SIG-M5 treated with dmso at 0.1 percent for 504 hours (cell line): ENCODE measurements around the gene USP3.
"Not testable (repeated sequence)": the region's sequence is repeated elsewhere in the genome, so short reads cannot be mapped to it uniquely, and the experiment has no call there.

ENCODE experiments used
- DNase-seq: peaks from one replicate; lab custom pipeline; 2025; ENCODE audit not compliant: unreplicated experiment; lab: John Stamatoyannopoulos, UW

Gene USP3

DNA sequence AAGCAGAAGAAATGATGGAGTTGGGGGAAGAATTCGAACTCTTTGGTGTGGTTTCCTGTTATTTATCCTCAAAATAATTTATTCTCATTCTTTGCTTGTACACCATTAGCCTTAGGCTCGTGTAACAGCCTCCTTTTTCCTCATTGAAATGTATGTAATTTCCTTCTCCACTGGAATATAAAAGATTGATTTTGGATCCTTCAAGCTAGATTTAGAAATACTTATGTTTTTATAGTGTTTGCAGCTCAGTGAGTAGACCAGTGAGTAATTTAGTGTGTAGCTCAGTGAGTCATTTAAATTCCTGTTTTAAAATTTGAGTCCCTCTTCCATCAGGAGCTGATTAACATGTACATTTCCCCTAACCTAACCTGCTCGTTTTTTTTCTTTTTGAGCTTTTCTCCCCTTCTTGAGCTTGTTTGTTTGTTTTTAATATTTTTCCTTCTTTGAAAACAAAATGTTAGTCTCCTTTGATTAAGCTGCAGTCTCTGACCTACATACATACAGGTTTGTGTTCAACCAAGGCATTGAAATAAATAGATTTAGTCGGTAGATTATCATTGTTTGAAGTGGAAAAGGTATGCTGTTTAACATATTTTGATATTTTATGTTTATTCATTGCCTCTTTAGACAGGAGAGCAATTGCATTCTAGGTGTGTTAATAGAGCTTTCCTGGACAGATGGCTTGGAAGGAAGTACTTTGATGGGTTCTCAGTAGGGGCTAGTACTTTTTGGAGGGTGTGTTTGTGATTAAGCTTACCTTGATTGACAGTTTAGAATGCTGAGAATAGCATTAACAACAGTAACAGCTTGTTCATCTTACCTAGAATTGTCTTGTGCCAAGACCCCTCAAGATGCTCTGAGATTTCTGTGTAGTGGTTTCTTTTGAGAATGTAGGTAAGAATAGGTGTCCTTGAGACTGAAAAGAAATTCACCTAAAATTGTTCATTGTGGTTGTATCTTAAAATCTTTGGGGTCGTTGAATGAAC lies 5.9 kb downstream of the USP3 start:
- DNase-seq, result no peak

DNA sequence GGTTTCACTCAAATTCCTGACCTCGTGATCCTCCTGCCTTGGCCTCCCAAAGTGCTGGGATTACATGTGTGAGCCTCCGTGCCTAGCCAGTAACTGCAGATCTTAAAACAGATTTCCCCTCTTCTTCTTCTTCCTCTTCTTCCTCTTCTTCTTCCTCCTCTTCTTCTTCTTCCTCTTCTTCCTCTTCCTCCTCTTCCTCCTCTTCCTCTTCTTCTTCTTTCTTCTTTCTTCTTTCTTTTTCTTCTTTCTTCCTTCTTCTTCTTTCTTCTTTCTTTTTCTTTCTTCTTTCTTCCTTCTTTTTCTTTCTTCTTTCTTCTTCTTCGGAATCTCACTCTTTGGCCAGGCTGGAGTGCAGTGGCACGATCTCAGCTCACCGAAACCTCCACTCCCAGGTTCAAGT lies 7.8 kb downstream of the USP3 start:
- no peak for DNase-seq

- DNase-seq, result no peak
These were observed 8.9 kb downstream of the USP3 start for GRCh38 chr15:63513271-63513670.

DNA sequence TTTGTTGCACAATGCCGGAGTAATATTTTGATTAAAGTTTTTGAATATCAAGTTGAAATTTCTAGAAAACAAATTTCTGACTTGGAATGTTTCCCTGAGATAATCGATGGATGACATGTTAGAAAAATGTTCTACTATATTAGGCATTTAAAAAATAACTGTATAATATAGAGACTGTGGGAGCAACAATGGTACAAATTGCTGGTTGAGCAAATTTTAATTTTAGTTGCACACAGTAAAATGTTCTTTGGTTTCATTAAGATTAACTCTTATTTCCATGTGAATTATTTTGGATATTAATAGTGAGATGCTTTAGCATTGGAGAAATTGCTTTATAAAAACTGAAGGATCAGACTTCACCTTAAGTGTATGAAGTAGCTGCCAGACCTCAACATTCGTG lies 9.3 kb downstream of the USP3 start:
- no peak for DNase-seq

DNA sequence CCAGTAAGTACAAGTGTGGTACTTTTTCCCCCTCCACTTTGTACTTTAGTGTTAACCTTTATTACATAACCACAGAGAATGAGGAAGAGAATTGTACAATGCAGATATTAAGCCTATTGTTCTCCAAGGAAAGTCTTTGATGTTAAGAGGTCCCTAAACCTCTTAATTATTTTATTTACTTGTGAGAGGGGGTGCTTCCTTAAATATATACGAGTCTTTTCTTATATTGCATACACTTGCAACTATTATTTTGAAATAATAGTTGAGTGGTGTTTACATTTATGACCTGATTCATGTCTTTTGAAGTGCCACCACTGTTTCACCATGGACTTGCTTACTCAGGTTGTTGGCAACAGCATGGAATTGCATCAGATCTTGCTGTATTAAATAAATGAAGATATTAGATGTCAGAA lies 10.1 kb downstream of the USP3 start:
- DNase-seq, result peak; percentile 72

- peak; percentile 32 for DNase-seq
These were observed 12.8 kb downstream of the USP3 start for GRCh38 chr15:63517202-63517601.

- DNase-seq, result no peak
These were observed 13.2 kb downstream of the USP3 start for GRCh38 chr15:63517628-63518027.

DNA sequence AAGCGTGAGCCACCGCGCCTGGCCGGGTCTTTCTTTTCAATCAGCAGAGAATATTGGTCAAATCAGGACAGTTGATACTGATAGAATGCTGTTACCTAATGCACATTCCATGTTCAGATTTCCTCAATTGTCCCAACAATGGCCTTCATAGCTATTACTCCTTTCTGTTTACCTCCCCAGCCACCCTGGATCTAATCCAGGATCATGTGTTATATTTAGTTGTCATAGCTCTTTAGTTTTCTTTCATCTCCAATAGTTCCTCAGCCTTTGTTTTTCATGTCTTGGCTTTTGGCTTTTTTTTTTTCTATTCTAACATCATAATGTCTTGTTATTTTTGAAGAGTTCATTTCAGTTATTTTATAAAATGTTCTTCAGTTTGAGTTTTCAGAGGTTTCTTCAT lies 14.6 kb downstream of the USP3 start:
- no peak for DNase-seq

DNA sequence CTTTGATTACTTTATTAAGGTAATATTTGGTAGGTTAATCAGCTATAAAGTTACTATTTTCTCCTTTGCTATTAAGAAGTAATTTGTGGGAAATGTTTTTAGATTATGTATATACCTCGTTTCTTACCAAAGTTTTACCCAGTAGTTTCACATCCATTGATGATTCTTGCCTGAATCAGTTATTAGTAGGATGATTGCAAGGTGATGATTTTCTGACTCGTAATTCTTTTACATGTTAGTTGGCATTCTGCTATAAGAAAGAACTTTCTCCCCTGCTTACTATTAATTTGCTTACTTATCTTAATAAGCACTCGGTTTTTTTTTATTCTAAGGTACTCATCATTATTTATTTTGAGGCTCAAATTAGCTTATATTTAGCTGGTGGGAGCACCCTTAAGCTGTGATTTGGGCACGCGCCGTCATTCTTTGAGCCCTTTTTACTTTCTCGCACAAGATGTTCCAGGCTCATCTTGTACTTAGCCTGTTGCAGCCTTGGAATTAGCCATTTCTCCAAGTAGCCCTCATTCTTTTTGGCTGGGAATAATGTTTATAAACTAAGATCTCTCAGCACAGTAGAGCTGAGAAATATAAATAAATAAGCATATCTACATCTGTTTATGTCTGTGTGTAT lies 15.3 kb downstream of the USP3 start:
- no peak for DNase-seq

DNA sequence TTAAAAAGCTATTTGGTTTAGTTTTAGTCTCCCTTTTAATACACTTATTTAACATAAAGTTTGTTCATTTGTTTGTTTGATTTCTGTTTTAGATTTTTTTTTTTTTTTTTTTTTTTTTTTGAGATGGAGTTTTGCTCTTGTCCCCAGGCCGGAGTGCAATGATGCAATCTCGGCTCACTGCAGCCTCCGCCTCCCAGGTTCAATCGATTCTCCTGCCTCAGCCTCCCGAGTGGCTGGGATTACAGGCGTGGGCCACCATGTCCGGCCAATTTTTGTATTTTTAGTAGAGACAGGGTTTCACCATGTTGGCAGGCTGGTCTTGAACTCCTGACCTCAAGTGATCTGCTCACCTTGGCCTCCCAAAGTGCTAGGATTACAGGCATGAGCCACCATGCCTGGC lies 16.1 kb downstream of the USP3 start:
- not testable (repeated sequence) for DNase-seq

DNA sequence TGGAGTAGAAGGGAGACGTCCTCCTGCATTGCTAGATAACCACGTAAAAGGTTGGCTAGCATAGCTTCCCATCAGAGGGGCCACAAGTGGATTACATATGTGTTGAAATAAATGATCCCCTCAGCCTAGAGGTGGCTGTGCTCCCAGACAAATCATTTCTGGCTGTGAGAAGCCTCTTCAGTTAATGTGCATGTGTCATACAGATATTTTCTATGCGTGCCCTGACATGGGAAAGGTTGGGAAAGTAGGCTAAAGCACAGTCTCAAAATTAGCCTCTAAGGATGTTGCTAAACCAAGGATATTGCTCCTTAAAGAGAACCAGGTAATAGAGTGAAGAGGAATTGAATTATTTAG lies 17.8 kb downstream of the USP3 start:
- no peak for DNase-seq

- DNase-seq, result no peak
These were observed 19.1 kb downstream of the USP3 start for GRCh38 chr15:63523306-63523990.

- DNase-seq, result no peak
These were observed 20.1 kb downstream of the USP3 start for GRCh38 chr15:63524316-63525015.

- DNase-seq, result no peak
These were observed 22.0 kb downstream of the USP3 start for GRCh38 chr15:63526401-63526800.

DNA sequence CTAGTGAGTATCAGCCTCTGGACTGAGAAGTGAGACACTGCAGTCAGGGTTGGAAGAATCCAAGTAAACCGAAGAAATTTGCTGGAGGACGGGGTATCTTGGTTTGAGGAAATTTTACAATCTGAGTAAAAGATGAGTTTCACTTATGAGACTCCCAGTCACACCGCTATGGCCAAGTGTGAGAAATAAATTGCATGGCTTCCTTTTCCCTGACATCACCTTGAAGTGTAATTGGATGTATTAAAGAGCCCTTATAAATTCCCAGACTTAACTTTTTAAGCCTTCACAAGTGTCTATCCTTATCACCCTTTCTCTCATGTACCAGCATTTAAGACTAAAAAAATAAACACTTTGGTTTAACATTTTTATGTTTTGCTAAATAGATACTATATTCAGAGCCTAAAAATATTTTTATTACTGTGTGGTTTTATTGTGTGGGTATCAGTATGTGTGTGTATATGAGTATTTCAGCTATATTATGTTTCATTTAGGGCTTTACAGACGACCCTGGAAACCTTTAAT lies 23.8 kb downstream of the USP3 start:
- no peak for DNase-seq

DNA sequence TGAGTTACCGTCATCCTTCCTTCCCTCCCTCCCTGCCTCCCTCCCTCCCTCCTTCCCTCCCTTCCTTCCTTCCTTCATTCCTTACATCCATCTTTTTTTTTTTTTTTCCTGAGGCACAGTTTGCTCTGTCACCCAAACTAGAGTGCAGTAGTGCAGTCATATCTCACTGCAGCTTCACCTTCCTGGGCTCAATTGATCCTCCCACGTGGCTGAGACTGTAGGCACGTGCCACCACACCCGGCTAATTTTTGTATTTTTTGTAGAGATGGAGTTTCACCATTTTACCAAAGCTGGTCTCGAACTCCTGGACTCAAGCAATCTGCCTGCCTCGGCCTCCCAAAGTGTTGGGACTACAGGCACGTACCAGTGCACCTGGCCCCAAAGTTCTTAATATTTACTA lies 25.8 kb downstream of the USP3 start:
- no peak for DNase-seq

DNA sequence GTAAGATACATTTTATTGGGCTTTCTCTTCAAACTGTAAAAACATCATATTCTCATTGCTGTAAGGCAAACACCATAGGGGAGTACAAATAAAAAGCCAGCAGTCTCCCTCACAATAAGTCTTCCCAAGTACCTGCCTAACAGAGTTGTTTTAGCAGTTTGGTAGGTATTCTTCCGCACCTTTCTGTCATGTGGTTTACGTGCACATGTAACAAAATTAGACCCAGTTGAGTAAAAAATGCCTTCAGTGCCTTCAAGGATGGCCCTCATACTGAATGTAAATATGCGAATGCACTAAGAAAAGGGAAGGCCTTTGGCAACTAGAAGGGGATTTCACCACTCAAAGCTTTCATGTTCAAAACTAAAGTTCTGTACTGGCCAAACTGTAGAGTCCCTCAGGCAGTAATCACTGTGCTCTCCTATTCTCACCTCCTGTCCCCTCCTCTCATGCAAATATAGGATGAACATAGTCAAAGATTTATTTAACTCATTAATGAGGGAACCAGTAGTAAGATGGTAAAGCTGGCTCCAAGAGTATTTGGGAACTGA lies 26.4 kb downstream of the USP3 start:
- no peak for DNase-seq

GRCh38 chr15:63531586-63531985 lies 27.2 kb downstream of the USP3 start:
- DNase-seq, result no peak

DNA sequence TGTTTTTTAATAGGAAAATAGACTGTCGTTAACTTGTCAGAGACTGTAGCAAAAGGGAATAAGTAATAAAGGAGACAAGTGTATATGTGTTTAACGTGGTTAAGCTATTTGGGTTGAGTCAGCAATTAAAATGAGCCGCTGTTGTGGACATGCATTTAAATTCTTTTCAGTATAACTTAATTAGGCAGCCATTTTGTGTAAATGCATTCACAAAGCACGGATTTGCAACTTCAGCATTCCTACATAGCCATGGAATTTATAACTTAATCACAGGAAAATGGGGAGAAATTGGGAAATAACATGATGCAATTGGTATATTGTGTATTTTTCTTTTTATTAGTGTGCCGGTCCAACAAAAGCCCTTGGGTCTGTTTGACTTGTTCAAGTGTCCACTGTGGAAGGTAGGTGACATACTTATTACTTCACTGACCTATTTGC lies 27.9 kb downstream of the USP3 start:
- no peak for DNase-seq

- not testable (repeated sequence) for DNase-seq
These were observed 30.5 kb downstream of the USP3 start for GRCh38 chr15:63534888-63535287.

DNA sequence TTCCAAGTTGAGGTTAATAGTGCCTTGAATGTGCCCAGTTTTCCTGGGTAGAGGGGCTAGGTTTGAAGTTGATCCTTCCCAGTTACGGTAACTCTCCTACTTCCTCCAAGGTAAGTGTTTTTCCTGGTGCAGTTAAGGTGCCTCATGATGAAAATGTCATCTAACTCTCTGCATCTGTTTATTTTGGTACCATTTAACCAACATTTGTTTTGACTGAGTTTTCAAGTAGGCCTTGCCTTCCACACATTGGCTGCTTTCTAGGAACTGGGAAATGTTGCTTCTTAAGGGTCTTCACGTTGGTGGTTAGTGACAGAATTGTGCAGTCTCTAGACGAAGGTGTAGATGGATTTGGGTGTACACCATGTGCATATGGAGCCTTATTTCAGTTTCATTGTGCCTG lies 31.3 kb downstream of the USP3 start:
- DNase-seq, result no peak
